ENCODE measurements around the gene AGPAT3.

AGPAT3 gene

GRCh38 chr21:44029460-44030087, 164.6 kb downstream of the AGPAT3 start:
- DNase-seq, result no peak

- DNase-seq, result no peak
These were observed 170.2 kb downstream of the AGPAT3 start for GRCh38 chr21:44035244-44035643.
